Vagina (tissue), 2 donors: Measurements from ENCODE around the gene HOXA10.

Experiments used
- POLR2A ChIP-seq, 2 donors: fragments of 450-650 bp; IDR thresholded peaks; one replicate each; pipeline ENCODE4 v1.6.1; 2017; ENCODE audit warnings: antibody characterized with exemption in 2 of 2, mild to moderate bottlenecking in 2 of 2, moderate library complexity in 2 of 2
- POLR2AphosphoS5 ChIP-seq, 2 donors: sonication (generic); formaldehyde crosslinking; IDR thresholded peaks; one replicate each; pipeline ENCODE4 v1.9.0; 2017; ENCODE audit warnings: antibody characterized with exemption in 2 of 2, mild to moderate bottlenecking in 2 of 2, low read depth in 1 of 2; ENCODE audit not compliant: insufficient read depth in 1 of 2
- TF ChIP-seq, protein P1 (sequence below), 3 experiments: fragments of 450-650 bp in 2 of 3; fragments of 200-600 bp in 1 of 3; sonication (generic) in 1 of 3; IDR thresholded peaks; one replicate each; pipeline ENCODE4 v1.5.1; 2017 to 2019; ENCODE audit warnings: antibody characterized with exemption in 3 of 3, mild to moderate bottlenecking in 2 of 3, moderate library complexity in 2 of 3

DNA sequence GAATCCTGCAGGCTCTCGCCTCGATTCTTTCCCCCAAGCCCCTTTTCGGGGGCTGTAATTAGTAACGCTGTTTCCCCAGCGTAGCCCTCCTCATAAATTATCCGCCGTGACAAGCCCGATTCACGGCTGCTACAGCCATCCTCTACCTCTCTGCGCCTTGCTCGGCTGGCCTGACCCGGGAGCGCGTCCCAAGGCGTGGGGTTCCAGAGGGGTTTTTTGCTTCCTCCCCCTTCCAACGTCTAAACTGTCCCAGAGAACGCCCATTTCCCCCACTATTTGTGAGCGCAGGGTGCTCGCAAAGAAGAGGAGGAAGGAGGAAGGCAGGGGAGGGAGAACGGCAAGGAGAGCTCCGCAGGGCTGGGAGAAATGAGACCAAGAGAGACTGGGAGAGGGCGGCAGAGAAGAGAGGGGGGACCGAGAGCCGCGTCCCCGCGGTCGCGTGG, 31.5 kb downstream of the HOXA10 start:
- TF ChIP-seq, protein P1, sequence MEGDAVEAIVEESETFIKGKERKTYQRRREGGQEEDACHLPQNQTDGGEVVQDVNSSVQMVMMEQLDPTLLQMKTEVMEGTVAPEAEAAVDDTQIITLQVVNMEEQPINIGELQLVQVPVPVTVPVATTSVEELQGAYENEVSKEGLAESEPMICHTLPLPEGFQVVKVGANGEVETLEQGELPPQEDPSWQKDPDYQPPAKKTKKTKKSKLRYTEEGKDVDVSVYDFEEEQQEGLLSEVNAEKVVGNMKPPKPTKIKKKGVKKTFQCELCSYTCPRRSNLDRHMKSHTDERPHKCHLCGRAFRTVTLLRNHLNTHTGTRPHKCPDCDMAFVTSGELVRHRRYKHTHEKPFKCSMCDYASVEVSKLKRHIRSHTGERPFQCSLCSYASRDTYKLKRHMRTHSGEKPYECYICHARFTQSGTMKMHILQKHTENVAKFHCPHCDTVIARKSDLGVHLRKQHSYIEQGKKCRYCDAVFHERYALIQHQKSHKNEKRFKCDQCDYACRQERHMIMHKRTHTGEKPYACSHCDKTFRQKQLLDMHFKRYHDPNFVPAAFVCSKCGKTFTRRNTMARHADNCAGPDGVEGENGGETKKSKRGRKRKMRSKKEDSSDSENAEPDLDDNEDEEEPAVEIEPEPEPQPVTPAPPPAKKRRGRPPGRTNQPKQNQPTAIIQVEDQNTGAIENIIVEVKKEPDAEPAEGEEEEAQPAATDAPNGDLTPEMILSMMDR (IDR thresholded peaks at IDR 0.05): no peak
- TF ChIP-seq POLR2A (IDR thresholded peaks at IDR 0.05) (no peak), POLR2AphosphoS5 (IDR thresholded peaks at IDR 0.05; ENCODE audit: insufficient read depth in 1 of 2, low read depth in 1 of 2) (no peak)
